ENCODE results near the gene TM4SF1. TPM values are rescaled to one million over a fixed set of nuclear protein-coding genes. Genes with fewer than 3 reads are reported as not detected.

Gene TM4SF1
- total RNA-seq, 6 experiments from 2014 or later: 6.5 to 80.1 (median 74.8) TPM

DNA sequence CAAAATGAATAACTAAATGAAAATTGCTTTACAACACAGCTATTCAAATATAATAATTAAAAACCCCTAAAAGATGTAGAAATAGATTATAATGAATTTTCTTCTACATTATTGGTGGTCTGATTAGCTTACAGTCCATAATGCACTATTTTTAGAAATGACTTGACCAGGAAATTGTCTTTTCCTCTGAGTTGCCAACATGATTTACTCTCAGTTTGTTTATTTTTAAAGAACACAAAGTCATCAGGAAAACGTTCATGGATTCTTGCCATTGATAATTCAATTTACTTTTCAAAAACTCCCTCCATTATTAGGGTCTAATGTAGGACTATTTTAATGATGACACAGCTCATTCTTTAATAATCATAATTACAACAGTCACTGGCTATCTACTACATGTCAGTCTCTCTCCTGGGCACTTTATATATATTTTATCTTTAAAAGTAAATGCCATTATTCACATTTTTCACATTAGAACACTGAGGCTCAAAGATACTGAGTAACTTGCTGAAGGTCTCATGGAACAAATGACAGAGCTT, 45.2 kb downstream of the TM4SF1 start:
- no peaks in the 10 kb centered on the region for H3K36me3 Mint-ChIP-seq (ENCODE audit: low read depth)
- no peak for DNase-seq
- peaks cover 13% of the 10 kb centered on the region for H3K4me1 Mint-ChIP-seq (ENCODE audit: low read depth)
- peak overlapping the region; percentile 66 for H3K27ac Mint-ChIP-seq
- no peaks in the 10 kb centered on the region for H3K27me3 Mint-ChIP-seq (ENCODE audit: insufficient read depth)
- TF ChIP-seq, protein P1, sequence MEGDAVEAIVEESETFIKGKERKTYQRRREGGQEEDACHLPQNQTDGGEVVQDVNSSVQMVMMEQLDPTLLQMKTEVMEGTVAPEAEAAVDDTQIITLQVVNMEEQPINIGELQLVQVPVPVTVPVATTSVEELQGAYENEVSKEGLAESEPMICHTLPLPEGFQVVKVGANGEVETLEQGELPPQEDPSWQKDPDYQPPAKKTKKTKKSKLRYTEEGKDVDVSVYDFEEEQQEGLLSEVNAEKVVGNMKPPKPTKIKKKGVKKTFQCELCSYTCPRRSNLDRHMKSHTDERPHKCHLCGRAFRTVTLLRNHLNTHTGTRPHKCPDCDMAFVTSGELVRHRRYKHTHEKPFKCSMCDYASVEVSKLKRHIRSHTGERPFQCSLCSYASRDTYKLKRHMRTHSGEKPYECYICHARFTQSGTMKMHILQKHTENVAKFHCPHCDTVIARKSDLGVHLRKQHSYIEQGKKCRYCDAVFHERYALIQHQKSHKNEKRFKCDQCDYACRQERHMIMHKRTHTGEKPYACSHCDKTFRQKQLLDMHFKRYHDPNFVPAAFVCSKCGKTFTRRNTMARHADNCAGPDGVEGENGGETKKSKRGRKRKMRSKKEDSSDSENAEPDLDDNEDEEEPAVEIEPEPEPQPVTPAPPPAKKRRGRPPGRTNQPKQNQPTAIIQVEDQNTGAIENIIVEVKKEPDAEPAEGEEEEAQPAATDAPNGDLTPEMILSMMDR (IDR thresholded peaks at IDR 0.05): no peak
- H3K4me3 Mint-ChIP-seq: no peak overlapping the region
- H3K9me3 Mint-ChIP-seq: no peaks in the 10 kb centered on the region

DNA sequence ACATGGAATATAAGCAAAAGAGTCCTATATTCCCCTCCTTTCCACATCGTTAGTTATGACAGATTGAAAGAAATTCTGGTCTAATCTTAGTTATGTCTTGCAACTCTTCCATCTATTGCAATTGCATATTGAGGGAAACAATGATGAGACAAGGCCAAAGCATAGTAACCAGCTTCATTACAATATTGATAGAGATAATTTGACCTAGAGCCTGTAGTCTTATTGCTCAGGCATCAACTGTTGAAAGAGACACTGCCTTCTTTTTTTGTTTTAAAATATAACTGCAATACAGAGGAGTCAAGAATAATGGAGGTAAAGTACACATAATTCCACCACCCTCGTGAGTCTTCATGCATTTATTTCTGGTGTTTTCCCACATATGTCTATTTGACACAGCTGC, 46.1 kb downstream of the TM4SF1 start:
- H3K27ac Mint-ChIP-seq: no peak overlapping the region
- TF ChIP-seq, protein P1 (IDR thresholded peaks at IDR 0.05): no peak
- no peaks in the 10 kb centered on the region for H3K36me3 Mint-ChIP-seq (ENCODE audit: low read depth)
- H3K4me1 Mint-ChIP-seq (ENCODE audit: low read depth): peaks cover 13% of the 10 kb centered on the region
- no peak for DNase-seq
- H3K9me3 Mint-ChIP-seq: no peaks in the 10 kb centered on the region
- no peak overlapping the region for H3K4me3 Mint-ChIP-seq
- no peaks in the 10 kb centered on the region for H3K27me3 Mint-ChIP-seq (ENCODE audit: insufficient read depth)

DNA sequence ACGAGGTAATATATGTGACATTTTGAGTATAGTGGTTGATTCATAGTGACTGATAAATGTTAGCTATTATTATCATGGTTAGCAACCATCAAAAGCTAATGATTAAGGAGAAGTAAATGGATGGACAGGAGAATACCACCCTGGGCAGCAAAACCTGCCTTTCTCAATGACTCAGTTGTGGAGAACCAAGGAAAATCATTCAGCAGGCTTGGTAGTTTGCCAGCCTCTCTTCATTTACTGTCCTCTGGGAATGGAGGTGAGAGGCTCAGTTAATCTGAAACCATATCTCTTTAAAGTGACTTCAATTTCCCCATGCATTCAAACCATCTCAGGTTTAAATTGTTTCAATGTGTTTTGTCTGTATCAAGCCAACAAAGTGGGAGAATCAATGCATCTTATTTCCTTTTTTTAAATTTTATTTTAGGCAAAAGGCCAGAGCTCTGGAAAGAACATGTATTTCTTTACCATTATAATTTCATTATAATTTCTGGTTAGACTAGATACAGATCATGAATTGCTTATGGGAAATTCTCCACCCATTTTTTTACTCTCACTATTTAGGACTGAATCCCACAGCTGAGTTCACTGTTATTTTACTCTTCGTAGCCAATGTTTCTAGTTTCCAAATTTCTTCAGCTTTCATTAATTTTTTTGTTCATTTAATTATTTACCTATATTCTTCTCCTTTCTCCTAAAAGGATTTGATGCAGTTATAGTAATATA, 46.7 kb downstream of the TM4SF1 start:
- Mint-ChIP-seq H3K9me3 (no peaks in the 10 kb centered on the region), H3K4me3 (no peak overlapping the region), H3K36me3 (ENCODE audit: low read depth) (no peaks in the 10 kb centered on the region), H3K4me1 (ENCODE audit: low read depth) (peaks cover 13% of the 10 kb centered on the region), H3K27me3 (ENCODE audit: insufficient read depth) (no peaks in the 10 kb centered on the region), H3K27ac (no peak overlapping the region)
- DNase-seq: peak; percentile 28
- TF ChIP-seq, protein P1 (IDR thresholded peaks at IDR 0.05): no peak

DNA sequence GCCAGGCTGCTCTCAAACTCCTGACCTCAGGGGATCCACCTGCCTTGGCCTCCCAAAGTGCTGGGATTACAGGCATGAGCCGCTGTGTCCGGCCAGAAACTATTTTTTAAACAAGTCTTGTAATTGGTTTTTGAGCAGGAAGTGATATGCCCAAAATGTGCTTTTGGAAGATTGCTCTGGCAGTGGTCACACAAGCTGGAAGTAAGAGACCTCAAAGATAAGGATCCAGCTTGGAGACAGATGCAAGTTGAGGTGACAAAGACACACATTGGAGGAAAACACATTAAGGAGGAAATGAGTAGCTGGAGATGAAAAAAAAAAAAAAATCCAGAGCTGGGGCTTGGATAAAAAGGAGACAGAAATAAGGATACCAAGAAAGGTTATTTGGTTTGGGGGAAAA, 50.3 kb downstream of the TM4SF1 start:
- TF ChIP-seq, protein P1 (IDR thresholded peaks at IDR 0.05): no peak
- H3K36me3 Mint-ChIP-seq (ENCODE audit: low read depth): no peaks in the 10 kb centered on the region
- no peak overlapping the region for H3K27ac Mint-ChIP-seq
- peaks cover 13% of the 10 kb centered on the region for H3K4me1 Mint-ChIP-seq (ENCODE audit: low read depth)
- no peaks in the 10 kb centered on the region for H3K27me3 Mint-ChIP-seq (ENCODE audit: insufficient read depth)
- H3K9me3 Mint-ChIP-seq: no peaks in the 10 kb centered on the region
- H3K4me3 Mint-ChIP-seq: no peak overlapping the region
- no peak for DNase-seq

DNA sequence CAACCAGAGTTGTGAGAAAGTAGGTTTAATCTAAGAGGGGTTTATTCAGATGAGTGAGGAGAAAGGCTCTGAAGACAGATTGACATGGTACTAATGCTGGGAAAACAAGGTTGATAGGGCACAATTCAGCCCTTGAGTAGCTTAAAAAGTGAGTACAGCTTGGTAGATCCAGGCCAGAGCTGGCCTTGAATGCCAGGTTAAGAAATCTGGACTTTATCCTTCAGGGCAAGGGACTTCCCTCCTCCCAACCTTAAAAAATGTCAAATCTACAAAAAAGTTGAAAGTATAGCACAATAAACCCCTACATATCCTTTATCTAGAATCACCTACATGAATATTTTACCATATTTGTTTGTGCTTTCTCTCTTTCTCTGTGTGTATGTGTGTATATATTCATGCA, 51.9 kb downstream of the TM4SF1 start:
- H3K4me3 Mint-ChIP-seq: no peak overlapping the region
- TF ChIP-seq, protein P1 (IDR thresholded peaks at IDR 0.05): no peak
- H3K36me3 Mint-ChIP-seq (ENCODE audit: low read depth): no peaks in the 10 kb centered on the region
- no peaks in the 10 kb centered on the region for H3K27me3 Mint-ChIP-seq (ENCODE audit: insufficient read depth)
- no peaks in the 10 kb centered on the region for H3K9me3 Mint-ChIP-seq
- peaks cover 9% of the 10 kb centered on the region for H3K4me1 Mint-ChIP-seq (ENCODE audit: low read depth)
- no peak overlapping the region for H3K27ac Mint-ChIP-seq
- no peak for DNase-seq

All from HFFc6 (cell line).